ENCODE data around the gene CLSTN1.

CLSTN1 gene

DNA sequence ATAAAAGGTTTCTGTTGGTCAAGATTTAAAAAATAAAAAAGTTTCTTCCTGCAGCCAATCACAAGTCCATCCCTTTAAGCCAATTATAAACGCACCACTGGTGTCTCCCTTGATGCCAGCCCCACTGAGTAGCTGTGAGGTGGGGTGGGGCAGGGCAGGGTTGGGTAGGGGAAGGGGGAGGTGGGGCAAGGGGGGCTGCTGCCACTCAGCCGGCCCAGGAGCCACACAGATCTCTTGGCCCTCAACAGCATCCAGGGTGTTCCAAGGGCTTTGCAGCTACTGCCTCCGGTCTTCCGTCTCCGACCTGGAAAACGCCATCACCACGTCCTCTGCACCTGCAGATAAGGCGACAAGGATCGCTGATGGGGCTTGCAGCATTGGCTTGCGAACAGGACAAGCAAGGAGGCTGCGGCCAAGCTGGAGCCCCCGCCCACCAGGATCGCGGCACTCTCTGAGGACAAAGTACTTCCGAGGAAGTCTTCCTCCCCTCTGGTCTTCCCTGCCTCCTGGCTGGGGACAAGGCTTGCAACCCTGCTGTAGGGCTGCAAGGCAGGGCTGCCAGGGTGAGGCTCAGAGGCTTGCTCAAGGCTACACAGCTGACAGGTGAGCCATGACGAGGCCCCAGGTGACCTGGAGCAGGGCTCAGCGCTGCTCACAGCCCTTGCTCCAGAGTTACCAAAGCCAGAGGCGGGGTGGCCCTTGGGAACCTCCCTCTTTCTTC lies 26.8 kb upstream of the CLSTN1 start:
- no peak for DNase-seq

DNA sequence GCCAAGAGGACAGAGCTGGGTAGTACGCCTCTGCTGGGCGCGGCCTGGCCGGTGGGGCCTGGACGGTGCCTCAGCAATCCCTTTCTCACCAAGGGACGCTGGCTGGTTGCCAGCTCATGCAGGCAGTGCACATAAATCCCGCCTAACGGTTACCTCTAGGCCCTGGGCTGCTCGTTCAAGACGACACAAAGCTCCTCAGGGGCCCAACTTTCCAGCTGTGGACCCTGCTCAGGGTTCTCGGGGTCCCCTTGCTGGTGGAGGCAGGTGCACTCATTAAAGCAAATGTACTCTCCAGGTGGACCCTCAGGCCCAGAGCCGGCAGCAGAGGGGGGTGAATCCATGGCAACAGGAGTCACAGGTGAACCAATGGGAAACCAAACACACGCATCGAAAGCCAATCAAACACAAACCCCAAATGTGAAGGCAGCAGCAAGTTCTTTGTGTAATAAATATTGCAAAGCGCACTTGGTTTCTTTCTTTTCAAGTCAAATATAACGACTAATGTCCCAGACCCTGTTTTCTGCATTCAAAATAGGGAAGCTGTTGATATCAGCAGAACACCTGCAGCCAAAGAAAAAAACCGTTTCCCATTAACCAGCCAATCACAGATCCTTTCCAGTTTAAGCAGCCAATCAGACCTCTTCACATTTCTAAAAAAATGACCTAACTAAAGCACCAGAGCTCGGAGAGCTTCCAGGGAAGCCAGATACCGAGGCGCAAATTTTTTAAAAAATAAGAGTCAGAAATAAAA lies 26.1 kb upstream of the CLSTN1 start:
- DNase-seq: no peak

- no peak for DNase-seq
Measured at GRCh38 chr1:9848022-9848421, 24.3 kb upstream of the CLSTN1 start.

DNA sequence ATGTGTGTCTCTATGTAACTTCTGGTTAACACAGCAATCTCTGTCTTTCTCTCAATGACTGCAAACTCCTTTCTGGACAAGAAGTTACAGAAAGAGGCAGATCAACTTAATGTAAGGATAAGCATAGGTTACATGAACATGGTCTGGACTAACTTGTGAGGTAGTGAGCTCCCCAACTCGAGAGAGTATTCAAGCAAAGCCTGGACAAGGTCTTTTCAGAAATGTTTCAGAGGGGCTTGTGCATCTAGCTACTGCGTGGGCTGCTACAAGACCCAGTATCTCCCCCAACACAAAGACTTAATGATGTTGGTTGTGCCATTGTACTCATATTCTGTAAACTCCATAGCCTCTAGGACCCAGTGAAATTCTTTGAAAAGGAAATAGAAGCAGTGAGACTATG lies 23.5 kb upstream of the CLSTN1 start:
- no peak for DNase-seq

GRCh38 chr1:9846611-9847171 lies 22.9 kb upstream of the CLSTN1 start:
- no peak for DNase-seq

- no peak for DNase-seq
Measured at GRCh38 chr1:9845914-9846313, 22.1 kb upstream of the CLSTN1 start.

GRCh38 chr1:9844756-9845155 lies 21.0 kb upstream of the CLSTN1 start:
- DNase-seq: no peak

DNA sequence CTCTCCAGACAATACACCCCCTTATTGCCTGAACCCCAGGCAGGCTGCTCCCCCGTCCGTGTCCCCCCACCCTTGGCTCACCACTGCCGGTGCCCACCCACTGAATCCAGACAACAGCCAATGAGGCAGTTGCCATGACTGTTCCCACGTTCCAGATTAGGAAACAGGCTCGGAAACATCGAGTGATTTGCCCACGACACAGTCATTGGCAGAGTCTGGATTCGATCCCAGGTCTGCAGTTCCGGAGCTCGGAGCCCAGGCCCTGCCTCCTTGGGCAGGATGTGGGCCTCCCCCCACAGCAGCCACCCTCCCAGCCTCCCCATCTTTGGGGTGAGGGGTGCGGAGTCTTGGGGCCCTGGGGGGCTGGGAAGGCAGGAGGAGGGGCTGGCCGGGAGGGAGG lies 20.3 kb upstream of the CLSTN1 start:
- DNase-seq: no peak

- DNase-seq: peak; percentile 98
Measured at GRCh38 chr1:9843576-9843945, 19.8 kb upstream of the CLSTN1 start.

DNA sequence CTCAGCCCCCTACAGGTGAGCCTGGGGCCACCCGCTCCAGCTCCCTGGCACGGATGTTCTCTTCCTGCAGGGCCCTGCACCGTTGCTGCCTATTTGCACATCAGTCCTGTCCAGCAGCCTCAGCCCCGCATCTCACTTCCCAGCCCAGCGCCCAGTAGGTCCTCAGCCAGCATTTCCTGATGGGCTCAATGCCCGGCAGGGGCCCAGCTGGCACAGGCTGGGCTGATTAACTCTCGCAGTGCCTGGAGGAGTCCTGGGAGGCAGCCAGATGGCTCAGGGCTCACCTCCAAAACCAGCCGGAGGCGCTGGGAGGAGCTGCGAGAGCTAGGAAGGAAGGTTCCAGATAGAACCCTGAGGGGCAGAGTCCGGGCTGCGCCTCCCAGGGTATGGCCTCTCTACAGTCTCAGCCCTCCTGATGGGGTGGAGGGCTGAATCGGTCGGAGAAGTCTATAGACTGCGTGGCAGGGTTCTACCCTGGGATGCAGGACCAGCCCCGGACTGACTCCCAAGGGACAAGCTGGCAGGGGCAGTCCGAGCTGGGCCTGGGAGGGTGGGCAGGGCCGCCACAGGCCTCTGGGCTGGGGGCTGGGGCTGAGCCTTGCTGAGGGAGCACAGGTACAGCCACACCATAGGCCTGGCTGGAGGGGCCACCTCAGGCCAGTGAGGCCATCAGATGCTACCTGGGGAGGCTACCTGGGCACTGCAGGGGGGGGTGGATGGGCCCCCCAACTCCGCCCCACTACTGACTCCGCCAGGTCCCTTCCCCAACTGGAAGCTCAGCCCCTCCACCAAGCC lies 19.2 kb upstream of the CLSTN1 start:
- peak; percentile 29 for DNase-seq

GRCh38 chr1:9842073-9842711 lies 18.4 kb upstream of the CLSTN1 start:
- DNase-seq: no peak

GRCh38 chr1:9841460-9841859 lies 17.7 kb upstream of the CLSTN1 start:
- no peak for DNase-seq

DNA sequence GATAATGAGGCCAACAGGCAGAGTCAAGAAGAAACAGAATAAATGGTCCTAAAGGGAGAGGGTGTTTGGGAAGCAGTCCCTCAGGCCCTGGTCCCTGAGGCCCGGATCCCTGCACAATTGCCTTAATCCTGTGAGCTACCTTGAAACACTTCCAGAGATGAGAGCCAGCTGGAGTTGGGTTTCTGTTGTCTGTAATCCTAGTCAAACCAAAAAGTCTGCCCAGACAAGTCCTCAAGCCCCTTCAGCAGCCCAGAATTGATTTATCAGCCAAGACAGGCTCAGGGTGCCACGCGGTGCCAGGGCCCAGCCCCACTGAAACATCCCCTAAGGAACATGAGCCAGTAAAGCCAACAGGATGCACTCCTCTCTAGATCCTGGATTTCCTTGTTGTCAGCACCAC lies 16.4 kb upstream of the CLSTN1 start:
- no peak for DNase-seq

DNA sequence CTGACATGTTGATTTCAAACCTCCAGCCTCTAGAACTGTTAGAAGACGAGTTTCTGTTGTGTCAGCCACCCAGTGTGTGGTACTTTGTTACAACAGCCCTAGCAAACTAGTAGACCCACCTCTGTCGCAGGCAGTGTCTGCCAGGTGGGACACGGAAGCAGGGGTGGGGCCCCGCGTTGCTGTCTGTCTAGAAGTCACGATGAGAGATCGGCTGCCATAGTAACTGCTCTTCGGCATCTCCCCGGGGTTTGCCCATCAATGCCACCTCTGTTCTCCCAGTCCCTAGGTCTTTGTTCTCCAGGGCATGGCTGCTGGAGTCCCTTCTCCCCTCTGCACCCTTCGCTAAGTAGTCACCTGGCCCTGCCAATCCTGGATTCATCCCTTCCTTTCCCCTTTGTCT lies 15.2 kb upstream of the CLSTN1 start:
- no peak for DNase-seq

DNA sequence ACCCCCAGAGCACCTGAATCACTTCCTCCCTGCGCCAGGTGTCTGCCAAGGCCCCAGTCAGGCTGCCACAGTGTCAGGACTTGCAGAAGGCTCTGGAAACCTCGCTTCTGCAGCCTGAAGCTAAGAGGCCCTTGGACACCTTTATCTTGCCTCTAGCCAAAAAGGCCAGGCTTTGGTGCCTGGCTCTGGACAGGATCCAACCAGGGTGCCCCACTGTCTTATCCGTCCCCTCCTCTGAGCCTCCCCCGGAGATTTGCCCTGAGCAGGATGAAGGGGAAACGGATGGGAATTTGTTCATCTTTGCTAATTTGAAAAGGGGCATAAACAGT lies 12.8 kb upstream of the CLSTN1 start:
- no peak for DNase-seq

DNA sequence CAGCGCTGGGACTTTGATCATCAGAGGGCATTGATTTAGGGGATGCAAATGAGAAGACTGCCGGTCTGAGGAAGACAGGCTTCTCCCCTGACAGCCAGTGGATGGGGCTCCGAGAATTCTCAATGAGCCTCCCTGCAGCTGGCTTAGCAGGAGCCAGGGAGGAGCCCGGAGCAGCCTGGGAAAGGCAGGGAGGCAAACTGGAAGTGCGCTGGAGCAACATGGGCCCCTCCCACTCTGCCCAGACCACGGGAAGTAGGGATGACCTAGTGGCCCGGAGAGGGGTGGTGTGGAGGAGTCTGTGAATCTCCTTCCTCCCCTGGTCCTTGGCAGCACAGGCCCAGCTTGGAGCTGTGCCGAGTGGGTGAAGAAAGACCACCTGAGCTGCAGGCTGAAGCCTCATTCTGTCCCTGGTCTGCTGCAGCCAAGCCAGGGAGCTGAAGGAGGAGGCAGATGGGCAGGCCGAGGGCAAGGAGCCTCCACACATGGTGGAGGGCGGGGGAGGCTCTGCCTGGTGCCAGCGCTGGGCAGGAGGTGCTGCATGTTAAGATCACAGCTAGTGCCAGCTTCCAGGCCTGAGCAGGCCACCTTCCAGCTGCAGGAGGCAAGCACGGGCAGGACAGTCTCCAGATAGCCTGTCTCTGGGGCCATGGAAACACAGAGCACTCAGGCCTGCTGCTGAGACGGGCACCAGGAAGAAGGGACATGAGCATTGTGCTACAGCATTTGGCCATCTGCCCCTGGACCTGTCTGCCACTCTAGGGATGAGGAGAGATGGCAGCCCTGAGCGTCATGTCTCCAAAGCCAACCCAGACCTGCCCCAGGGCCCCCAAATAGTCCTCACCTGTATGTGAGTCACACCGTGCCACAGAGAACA lies 12.2 kb upstream of the CLSTN1 start:
- peak; percentile 56 for DNase-seq

- DNase-seq: no peak
Measured at GRCh38 chr1:9835404-9835757, 11.6 kb upstream of the CLSTN1 start.

DNA sequence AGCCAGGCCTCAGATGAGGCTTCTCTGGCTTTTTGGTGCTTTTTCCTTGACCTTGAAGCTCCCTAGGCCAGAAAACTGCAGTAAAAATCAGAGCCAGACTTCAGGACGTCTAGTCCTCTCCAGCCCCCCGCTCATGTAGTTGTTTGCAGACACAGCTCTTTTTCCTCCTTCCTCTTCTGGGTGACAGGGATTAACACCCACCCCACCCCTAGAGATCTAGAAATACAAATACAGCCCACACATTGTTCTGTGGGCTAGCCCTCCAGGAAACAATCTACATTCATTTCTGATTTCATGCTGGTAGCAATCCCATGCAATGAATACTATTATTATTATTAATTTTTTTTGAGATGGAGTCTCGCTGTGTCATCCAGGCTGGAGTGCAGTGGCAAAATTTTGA lies 9.9 kb upstream of the CLSTN1 start:
- no peak for DNase-seq

GRCh38 chr1:9827558-9828185 lies 3.9 kb upstream of the CLSTN1 start:
- peak; percentile 32 for DNase-seq

- no peak for DNase-seq
Measured at GRCh38 chr1:9826616-9827015, 2.9 kb upstream of the CLSTN1 start.

DNA sequence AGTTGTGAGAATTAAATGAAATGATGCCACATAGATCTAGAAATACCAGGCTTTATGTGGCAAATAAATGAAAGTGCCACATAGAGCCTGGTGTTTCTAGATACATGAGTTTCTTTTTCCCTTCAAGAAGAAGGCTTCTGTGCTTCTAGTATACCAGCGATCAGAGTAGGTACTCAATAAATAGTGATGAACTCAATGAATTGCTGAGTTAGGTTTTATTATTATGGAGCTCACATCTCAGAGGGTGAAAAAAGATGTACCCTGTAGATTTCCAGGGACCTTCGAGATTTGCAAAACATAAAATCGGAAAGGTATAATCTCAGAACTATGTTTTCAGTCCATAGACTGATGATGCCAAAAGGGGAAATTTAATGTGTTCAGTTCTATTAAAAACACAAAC lies 2.3 kb upstream of the CLSTN1 start:
- no peak for DNase-seq

Measured in DMS153 (cell line).